ENCODE measurements around the gene SHTN1. TPM values are rescaled to one million over a fixed set of nuclear protein-coding genes. Genes with fewer than 3 reads are reported as not detected.

SHTN1 gene
- total RNA-seq, 1 donor from 2014 or later: 35.9 TPM

DNA sequence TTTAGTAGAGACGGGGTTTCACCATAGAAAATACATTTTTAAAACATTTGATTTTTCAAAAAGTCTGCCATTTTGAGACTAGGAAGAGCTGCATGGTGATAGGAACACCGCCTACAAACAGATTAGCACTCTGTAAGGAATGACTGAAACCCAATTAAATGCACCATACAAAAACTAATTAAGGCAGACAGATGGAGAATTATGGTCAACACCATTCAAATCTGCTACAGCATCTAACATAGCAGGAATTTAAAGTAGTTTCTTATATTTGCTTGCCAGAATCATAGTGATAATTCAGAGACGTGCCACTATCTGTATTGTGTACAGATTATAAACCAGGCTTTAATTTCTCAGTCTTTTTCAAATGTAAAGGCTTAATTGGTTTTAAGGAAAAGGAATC lies 87.5 kb downstream of the SHTN1 start:
- no peak for DNase-seq (ENCODE audit: low read depth)

DNA sequence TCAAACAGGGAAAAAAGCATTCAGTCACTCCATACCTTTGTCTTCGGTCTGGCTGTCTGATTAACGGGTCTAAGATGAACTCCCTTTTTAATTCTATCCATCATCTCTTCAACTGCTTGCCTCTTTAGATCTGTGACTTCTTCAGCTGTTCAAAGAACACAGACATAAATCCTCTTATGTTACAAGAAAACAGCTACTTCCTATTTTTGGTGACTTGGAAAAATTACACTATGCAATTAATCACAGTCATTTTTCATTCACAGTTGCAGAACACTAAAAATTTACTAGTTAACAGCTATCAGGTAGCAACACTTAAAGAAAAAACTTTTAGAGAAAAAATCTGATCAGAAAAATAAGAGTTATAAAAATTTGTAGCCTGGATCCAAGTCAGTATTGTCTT lies 89.6 kb downstream of the SHTN1 start:
- no peak for DNase-seq (ENCODE audit: low read depth)

GRCh38 chr10:116913695-116914094 lies 91.3 kb downstream of the SHTN1 start:
- no peak for DNase-seq (ENCODE audit: low read depth)

DNA sequence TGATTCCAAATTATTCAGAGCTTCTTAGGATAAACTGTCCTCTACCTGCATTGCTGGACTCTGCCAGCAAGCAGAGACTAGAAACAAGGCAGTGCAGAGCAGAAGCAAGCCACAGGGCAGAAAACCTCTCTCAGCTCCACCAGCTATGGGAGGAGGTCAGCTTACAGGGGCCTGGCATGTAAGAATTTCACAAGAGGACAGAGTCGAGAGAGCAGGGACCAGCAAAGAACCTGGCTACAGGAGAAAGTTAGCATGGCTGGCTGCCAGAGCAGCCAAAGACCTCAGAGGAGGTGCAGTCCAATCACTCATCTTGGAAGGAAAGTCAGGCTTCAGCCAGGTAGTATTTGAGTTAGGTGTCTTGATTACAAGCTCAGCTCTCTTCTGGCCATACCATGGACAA lies 92.8 kb downstream of the SHTN1 start:
- peak; percentile 65 for DNase-seq (ENCODE audit: low read depth)

- no peak for DNase-seq (ENCODE audit: low read depth)
Observed at GRCh38 chr10:116910910-116911309, 94.1 kb downstream of the SHTN1 start.

GRCh38 chr10:116909307-116909706 lies 95.7 kb downstream of the SHTN1 start:
- DNase-seq (ENCODE audit: low read depth): no peak

DNA sequence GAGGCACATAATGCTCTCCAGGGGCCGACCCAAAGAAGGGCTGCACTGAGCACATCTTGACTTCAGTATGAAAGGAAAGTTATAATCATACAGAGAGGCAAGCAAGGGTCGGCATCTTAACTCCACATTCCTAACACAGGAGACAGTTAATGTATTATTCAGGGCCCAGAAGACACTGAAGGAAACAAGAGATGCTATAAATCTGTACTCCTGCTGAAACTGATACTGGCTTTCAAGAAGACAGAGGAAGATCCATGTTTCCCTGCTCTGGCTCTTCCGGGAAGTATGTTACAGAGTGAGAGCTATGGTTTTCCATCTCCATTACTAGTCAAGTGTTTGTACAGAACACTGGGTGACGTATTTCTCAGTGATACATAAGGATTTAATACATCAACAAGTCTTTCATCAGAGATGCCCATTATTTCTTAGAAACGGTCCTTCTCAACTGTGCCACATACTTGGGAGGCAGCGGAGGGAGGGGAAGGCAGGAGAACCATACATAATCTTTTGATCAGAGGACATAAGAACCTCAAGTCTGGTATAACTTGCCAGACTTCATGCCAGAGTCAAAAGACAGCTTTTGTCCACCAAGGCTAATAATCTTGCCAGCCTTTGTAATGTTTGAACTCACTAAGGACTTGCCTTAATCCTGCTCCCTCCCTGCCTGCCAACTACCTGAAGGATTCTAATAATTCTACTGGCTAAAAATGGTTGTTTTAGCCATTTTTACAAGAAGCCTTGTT lies 97.6 kb downstream of the SHTN1 start:
- DNase-seq (ENCODE audit: low read depth): no peak

DNA sequence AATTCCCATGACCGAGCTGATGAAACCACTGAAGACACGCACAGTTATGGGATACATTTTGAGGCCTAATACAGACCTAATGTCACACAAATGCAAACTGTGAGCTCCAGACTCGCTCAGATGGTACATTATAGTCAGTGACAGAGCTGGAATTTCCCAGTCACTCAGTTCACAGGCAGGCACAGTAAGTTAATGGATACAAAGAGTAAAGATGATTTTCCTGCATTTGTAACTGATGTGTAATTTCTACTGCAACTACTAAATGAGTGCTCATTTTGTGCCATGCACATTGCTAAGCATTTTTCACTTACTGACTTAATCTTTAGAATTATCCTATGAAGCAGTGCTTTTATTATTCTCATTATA lies 99.2 kb downstream of the SHTN1 start:
- peak; percentile 58 for DNase-seq (ENCODE audit: low read depth)

- peak; percentile 99 for DNase-seq (ENCODE audit: low read depth)
Observed at GRCh38 chr10:116899626-116900025, 105.4 kb downstream of the SHTN1 start.

GRCh38 chr10:116893686-116894037 lies 111.3 kb downstream of the SHTN1 start:
- DNase-seq (ENCODE audit: low read depth): no peak

- DNase-seq (ENCODE audit: low read depth): no peak
Observed at GRCh38 chr10:116892907-116893685, 111.9 kb downstream of the SHTN1 start.

DNA sequence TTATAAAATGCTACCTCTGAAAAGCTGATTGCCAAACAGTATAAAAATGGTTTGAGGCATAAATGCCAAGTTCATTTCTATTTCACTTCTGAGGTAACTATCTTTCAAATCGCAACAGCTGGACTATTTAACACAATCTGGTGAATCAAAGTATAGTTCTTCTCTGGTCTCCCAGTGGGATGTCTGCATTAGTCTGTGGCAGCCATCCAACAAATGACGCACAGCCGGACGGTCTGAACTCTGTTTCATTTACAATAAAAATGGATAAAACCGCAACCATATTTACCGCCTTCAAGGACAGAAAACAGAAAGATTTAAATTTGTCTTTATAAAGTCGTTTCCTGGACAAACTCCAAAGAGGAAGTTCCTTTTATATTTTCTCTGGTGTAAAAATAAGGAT lies 113.8 kb downstream of the SHTN1 start:
- DNase-seq (ENCODE audit: low read depth): no peak

DNA sequence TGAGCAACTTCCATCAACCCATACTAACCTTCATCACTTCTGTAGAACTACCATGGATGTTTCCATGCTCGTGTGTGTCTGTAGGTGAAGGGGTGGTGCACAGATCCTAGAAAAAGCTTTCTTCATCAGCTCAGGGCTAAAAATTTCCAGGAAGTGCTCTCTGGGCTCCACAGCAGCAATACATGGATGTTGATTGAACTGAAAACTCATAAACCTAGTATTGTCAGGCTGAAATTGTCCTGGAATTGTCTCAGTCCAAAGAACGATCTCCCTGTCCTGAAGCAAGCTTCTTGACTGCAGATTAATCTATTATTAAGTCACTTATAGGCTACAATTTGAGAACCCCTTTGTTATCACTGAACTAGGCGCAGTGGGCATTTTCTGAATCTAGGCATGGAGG lies 115.9 kb downstream of the SHTN1 start:
- no peak for DNase-seq (ENCODE audit: low read depth)

GRCh38 chr10:116888380-116889055 lies 116.5 kb downstream of the SHTN1 start:
- DNase-seq (ENCODE audit: low read depth): peak; percentile 91

GRCh38 chr10:116886772-116887171 lies 118.2 kb downstream of the SHTN1 start:
- DNase-seq (ENCODE audit: low read depth): no peak

DNA sequence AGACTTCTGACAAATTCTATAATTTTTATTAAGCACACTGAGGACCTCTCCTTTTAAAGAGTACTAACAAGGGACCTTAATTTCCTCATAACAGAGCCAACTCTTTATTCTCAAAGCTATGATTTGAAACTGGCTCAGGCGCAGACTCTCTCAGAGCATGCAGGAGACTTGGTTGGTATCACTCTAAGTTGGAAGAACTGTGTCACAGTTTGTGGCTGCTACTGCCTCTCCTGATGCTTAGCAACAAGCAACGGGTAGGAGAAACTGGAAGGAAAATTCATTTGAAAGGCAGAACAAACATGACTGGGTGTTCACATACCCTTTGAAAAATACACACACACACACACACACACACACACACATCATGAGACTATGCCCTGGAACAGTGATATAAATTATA lies 122.3 kb downstream of the SHTN1 start:
- no peak for DNase-seq (ENCODE audit: low read depth)

GRCh38 chr10:116880716-116881482 lies 124.1 kb downstream of the SHTN1 start:
- DNase-seq (ENCODE audit: low read depth): no peak

DNA sequence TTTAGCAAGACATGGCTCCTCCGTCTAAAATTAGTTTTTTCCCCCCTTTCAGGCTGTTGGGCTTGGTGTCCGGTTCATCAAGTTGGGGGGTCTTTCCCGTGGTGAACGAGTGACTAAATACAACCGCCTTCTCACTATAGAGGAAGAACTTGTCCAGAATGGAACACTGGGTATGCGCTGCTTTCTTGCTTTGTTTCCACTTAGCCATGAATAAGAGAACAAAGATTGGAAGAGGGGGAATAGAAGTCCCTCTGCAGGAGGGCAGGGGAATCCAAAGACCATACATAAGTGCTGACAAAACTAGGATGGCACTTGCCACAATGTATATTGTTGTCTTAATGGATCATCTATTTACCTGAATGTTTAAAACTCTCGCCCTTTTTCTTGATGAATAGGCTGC lies 125.2 kb downstream of the SHTN1 start:
- DNase-seq (ENCODE audit: low read depth): no peak

DNA sequence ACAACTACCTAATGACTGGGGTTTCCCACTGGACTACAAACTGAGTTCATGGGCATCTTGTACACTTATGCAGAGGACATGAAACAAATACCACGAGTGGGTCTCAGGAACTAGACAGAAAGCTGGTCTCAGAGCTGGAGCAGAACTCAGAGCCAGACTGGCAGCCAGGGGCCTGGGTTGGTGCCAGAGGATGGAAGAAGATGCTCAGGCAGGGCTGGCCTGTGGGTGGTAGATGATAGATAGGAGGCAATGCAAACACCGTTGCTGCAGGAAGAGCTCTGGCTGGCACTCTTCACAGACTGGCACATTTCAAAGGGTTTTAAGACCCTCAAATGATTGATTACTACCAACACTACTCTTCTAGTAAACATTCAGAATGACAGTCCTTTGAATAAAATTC lies 126.9 kb downstream of the SHTN1 start:
- DNase-seq (ENCODE audit: low read depth): no peak

DNA sequence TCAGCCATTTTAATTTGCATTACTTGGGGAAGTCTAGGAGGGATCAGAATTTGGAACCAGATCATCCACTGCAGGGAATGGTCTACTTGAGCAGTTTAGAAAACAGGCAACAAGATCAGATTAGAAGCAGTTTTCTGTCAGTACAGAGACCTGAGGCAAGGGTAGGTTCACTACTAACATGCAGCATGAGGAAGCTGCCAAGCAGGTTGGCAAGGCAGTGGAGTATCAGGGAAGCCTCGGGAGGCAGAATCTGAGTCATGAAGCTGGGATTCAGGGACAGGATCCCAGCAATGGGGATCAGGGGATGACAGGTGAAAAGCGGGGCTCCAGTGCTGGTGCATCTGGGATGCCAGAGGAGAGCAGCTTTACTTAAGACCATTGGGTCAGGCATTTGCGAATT lies 127.6 kb downstream of the SHTN1 start:
- no peak for DNase-seq (ENCODE audit: low read depth)

GRCh38 chr10:116875897-116876296 lies 129.1 kb downstream of the SHTN1 start:
- DNase-seq (ENCODE audit: low read depth): no peak

DNA sequence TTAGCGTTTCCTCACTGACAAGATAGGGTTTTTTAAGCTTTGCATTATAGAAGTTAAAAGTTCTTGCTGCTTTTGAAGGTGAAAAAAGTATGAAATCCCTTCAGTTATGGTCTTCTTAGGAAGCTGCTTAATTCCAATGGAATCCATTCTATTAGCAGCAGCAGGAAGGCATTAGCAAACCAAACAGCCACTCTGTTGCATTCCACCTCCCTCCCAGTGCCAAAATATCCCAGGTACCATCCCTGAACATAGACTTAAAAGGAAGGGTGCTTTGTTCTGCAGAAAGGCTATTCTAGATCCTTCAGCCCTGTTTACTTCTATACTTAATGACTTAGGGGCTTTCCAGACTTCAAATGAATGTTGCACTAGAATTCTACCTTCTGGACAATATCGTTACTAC lies 131.9 kb downstream of the SHTN1 start:
- DNase-seq (ENCODE audit: low read depth): no peak

Data from renal cortical epithelial cell (primary cell).